CD4-positive, alpha-beta memory T cell (primary cell): ENCODE measurements around the gene SFMBT2. TPM values are rescaled to one million over a fixed set of nuclear protein-coding genes. Genes with fewer than 3 reads are reported as not detected.
"Not testable (repeated sequence)": the region's sequence is repeated elsewhere in the genome, so short reads cannot be mapped to it uniquely, and the experiment has no call there.

Experiments used
- CTCF ChIA-PET: fragments of 350-600 bp; sonication (Branson Sonifier 250); formaldehyde crosslinking; loops from one replicate; lab custom pipeline; 2021; ENCODE audit warnings: inconsistent platforms; ENCODE audit not compliant: partially characterized antibody; lab: Charles Lee
- POLR2A ChIA-PET: fragments of 350-600 bp; sonication (Branson Sonifier 250); formaldehyde crosslinking; loops from one replicate; lab custom pipeline; 2021; ENCODE audit not compliant: partially characterized antibody; lab: Charles Lee
- DNase-seq, 5 donors: peaks; one replicate each; pipeline versions ENCODE4 v3.0.0 to v3.0.0-alpha.2; 2020 to 2022; ENCODE audit warnings: mixed read lengths in 1 of 5
- H3K27ac ChIP-seq: one replicate; pipeline ENCODE4 v1.7.0; 2013; ENCODE audit warnings: low read depth, low read length
- H3K27me3 ChIP-seq: 2 replicates; pipeline ENCODE4 v1.7.0; 2013; ENCODE audit warnings: mild to moderate bottlenecking, low read length, moderate library complexity; ENCODE audit not compliant: insufficient read depth
- H3K36me3 ChIP-seq: 2 replicates; pipeline ENCODE4 v1.7.0; 2013; ENCODE audit warnings: mild to moderate bottlenecking, low read length, moderate library complexity; ENCODE audit not compliant: insufficient read depth
- H3K4me1 ChIP-seq: 2 replicates; pipeline ENCODE4 v1.7.0; 2013; ENCODE audit warnings: mild to moderate bottlenecking, low read length, moderate library complexity; ENCODE audit not compliant: insufficient read depth
- H3K4me3 ChIP-seq, 2 donors: one replicate each; pipeline ENCODE4 v1.7.0; 2013; ENCODE audit warnings: low read length in 2 of 2, mild to moderate bottlenecking in 1 of 2
- H3K9me3 ChIP-seq, 2 donors: one replicate each; pipeline ENCODE4 v1.7.0; 2013; ENCODE audit warnings: low read length in 2 of 2, control low read depth in 1 of 2; ENCODE audit not compliant: control insufficient read depth in 1 of 2
- H3K27ac Mint-ChIP-seq, 7 donors: one replicate each; pipeline ENCODE4 v1.8.0; 2020 to 2021; ENCODE audit warnings: mixed read lengths in 7 of 7, mild to moderate bottlenecking in 6 of 7, inconsistent platforms in 3 of 7, moderate library complexity in 3 of 7
- H3K27me3 Mint-ChIP-seq, 2 donors: one replicate each; pipeline ENCODE4 v1.8.0; 2020 to 2021; ENCODE audit warnings: mixed read lengths in 2 of 2
- H3K36me3 Mint-ChIP-seq, 2 donors: one replicate each; pipeline ENCODE4 v1.8.0; 2020 to 2021; ENCODE audit warnings: mixed read lengths in 2 of 2, inconsistent platforms in 1 of 2, mild to moderate bottlenecking in 1 of 2
- H3K4me1 Mint-ChIP-seq, 4 donors: one replicate each; pipeline ENCODE4 v1.8.0; 2020 to 2021; ENCODE audit warnings: mixed read lengths in 4 of 4, mild to moderate bottlenecking in 1 of 4
- H3K4me3 Mint-ChIP-seq, 8 donors: one replicate each; pipeline ENCODE4 v1.8.0; 2020 to 2021; ENCODE audit warnings: mixed read lengths in 8 of 8, mild to moderate bottlenecking in 7 of 8, moderate library complexity in 6 of 8, inconsistent platforms in 3 of 8
- H3K9me3 Mint-ChIP-seq, 8 donors: one replicate each; pipeline ENCODE4 v1.8.0; 2020 to 2021; ENCODE audit warnings: mixed read lengths in 8 of 8, mild to moderate bottlenecking in 5 of 8, inconsistent platforms in 3 of 8, moderate library complexity in 1 of 8
- intact Hi-C: fragments of 100-400 bp; cut with micrococcal nuclease; formaldehyde crosslinking; loops from one replicate; pipeline ENCODE4 v1.15.1; 2023
- polyA plus RNA-seq, 2 donors: library from polyadenylated mRNA; unstranded; fragments of 300-500 nt; fragmentation: Illumina TruSeq; gene quantifications; one replicate each; pipeline ENCODE4 v1.2.3, GENCODE V29; 2021
- total RNA-seq, 2 experiments: library from RNA; stranded (reverse); gene quantifications; one replicate each; pipeline ENCODE4 v1.2.3, GENCODE V29; 2021

The SFMBT2 gene
- total and polyA plus RNA-seq, 4 experiments from 2014 or later: 1.7 to 22.3 (median 11.7) TPM

DNA sequence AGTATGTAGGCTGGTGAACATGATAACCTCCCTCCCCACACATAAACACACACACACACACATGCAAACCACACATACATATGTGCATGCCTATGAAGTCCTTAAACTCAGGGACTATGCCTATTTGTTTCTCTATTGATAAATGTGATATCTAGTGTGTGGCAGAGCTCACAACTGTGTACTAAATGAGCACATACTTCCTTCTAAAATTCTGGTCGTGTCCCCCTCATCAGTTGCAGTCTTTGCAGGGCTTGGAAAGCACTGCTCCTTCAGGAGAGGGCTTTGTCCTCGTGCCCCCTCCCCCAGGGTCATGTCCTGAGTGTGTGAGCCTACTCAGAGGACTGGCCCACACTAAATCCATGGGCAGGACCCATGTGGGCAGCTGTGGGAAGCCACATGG lies 94.0 kb downstream of the SFMBT2 start:
- ChIA-PET POLR2A (no interaction called here), CTCF (no interaction called here)
- intact Hi-C loops: no loop called here
- Mint-ChIP-seq H3K4me3 (peak overlapping the region in 2 of 8 donors; percentile 10 to 22), H3K36me3 (peaks cover 13 to 15% of the 10 kb centered on the region in 2 donors), H3K27ac (no peak overlapping the region), H3K4me1 (peaks cover 43 to 78% (median 58%) of the 10 kb centered on the region in 4 donors), H3K27me3 (no peaks in the 10 kb centered on the region), H3K9me3 (peaks cover 0 to 3% (median 0%) of the 10 kb centered on the region in 8 donors)
- H3K27ac ChIP-seq: no peak overlapping the region
- no peaks in the 10 kb centered on the region for H3K27me3 ChIP-seq
- no peaks in the 10 kb centered on the region for H3K9me3 ChIP-seq
- DNase-seq: no peak
- no peak overlapping the region for H3K4me3 ChIP-seq
- H3K36me3 ChIP-seq: no peaks in the 10 kb centered on the region
- H3K4me1 ChIP-seq: peaks cover 34% of the 10 kb centered on the region

DNA sequence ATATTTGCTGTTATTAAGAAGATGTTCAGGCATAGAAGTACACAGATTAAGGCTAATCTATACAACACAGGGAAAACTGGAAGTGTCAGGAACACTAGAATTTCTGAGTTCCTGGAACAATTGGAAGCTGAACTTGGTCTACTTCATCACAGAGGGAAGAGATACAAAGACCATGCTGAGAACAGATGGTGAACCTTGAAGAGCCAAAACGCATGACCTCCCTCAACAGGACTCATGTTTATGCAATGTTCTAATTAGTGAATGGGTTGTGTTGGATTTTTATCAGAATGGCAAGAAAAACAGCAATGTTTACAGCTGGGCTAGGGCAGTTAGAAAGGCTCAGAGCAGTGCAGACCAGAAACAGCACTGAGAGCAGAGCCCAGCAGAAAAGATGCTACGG lies 94.9 kb downstream of the SFMBT2 start:
- intact Hi-C loops: no loop called here
- H3K36me3 Mint-ChIP-seq: peaks cover 13 to 15% of the 10 kb centered on the region in 2 donors
- Histone ChIP-seq H3K27ac (no peak overlapping the region), H3K9me3 (no peaks in the 10 kb centered on the region), H3K4me3 (no peak overlapping the region), H3K4me1 (peaks cover 34% of the 10 kb centered on the region), H3K36me3 (no peaks in the 10 kb centered on the region), H3K27me3 (no peaks in the 10 kb centered on the region)
- no peaks in the 10 kb centered on the region for H3K27me3 Mint-ChIP-seq
- H3K27ac Mint-ChIP-seq: peak overlapping the region in 2 of 7 donors; percentile 4 to 13
- ChIA-PET POLR2A (no interaction called here), CTCF (no interaction called here)
- peak overlapping the region in 2 of 8 donors; percentile 1 to 2 for H3K4me3 Mint-ChIP-seq
- H3K4me1 Mint-ChIP-seq: peaks cover 44 to 83% (median 62%) of the 10 kb centered on the region in 4 donors
- peaks cover 0 to 4% (median 0%) of the 10 kb centered on the region in 8 donors for H3K9me3 Mint-ChIP-seq
- no peak for DNase-seq

DNA sequence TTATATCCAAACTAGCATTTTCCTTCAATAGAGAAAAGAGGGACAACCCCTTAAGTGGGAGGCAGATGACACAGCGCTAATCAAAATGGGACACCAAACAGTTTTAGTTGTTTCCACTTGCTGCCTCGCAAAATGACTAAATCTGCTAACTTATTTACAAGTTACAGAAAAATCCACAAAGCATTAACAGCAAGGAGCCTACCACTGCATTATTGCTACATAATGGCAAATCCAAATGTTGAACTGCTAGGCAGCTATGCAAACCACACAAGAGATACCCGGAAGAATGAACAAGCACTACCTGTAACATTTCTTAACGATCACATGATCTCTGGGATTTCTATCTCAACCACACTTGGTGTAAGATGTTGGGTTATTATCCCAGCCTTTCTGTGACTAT lies 96.7 kb downstream of the SFMBT2 start:
- H3K4me1 Mint-ChIP-seq: peaks cover 35 to 71% (median 48%) of the 10 kb centered on the region in 4 donors
- ChIA-PET CTCF (no interaction called here), POLR2A (no interaction called here)
- no peak overlapping the region for H3K27ac ChIP-seq
- peaks cover 26% of the 10 kb centered on the region for H3K4me1 ChIP-seq
- H3K36me3 ChIP-seq: no peaks in the 10 kb centered on the region
- H3K27ac Mint-ChIP-seq: peak overlapping the region in 1 of 7 donors; percentile 32
- no peak for DNase-seq
- H3K4me3 Mint-ChIP-seq: peak overlapping the region in 1 of 8 donors; percentile 2
- H3K9me3 ChIP-seq: no peaks in the 10 kb centered on the region
- no peaks in the 10 kb centered on the region for H3K27me3 Mint-ChIP-seq
- H3K4me3 ChIP-seq: no peak overlapping the region
- intact Hi-C loops: no loop called here
- H3K9me3 Mint-ChIP-seq: peaks cover 0 to 2% (median 0%) of the 10 kb centered on the region in 8 donors
- H3K36me3 Mint-ChIP-seq: peaks cover 9 to 21% of the 10 kb centered on the region in 2 donors
- H3K27me3 ChIP-seq: no peaks in the 10 kb centered on the region

DNA sequence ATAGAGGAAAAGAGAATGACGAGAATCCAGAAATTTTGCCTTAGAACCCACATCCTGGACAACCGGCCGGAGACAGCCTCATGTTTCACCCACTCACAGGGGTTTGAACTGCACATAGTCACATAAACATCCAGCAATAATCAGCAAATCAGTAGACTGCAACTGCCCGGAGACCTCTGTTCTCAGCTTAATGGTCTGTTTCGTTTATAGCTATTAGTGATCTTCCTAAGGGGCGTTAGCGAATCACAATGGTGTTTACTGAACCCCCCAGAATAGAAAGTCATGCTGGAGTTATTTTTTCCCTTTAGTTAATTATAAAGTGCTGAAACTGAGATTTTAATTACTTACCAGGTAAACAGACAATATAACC lies 98.4 kb downstream of the SFMBT2 start:
- Histone ChIP-seq H3K27me3 (no peaks in the 10 kb centered on the region), H3K4me1 (peaks cover 16% of the 10 kb centered on the region), H3K9me3 (no peaks in the 10 kb centered on the region), H3K36me3 (no peaks in the 10 kb centered on the region), H3K4me3 (no peak overlapping the region), H3K27ac (no peak overlapping the region)
- no peak overlapping the region for H3K4me3 Mint-ChIP-seq
- H3K27me3 Mint-ChIP-seq: no peaks in the 10 kb centered on the region
- ChIA-PET POLR2A (no interaction called here), CTCF (no interaction called here)
- peaks cover 6 to 28% of the 10 kb centered on the region in 2 donors for H3K36me3 Mint-ChIP-seq
- intact Hi-C loops: no loop called here
- DNase-seq: no peak
- peaks cover 24 to 63% (median 33%) of the 10 kb centered on the region in 4 donors for H3K4me1 Mint-ChIP-seq
- peaks cover 0 to 3% (median 0%) of the 10 kb centered on the region in 8 donors for H3K9me3 Mint-ChIP-seq
- H3K27ac Mint-ChIP-seq: peak overlapping the region in 2 of 7 donors; percentile 19 to 24

DNA sequence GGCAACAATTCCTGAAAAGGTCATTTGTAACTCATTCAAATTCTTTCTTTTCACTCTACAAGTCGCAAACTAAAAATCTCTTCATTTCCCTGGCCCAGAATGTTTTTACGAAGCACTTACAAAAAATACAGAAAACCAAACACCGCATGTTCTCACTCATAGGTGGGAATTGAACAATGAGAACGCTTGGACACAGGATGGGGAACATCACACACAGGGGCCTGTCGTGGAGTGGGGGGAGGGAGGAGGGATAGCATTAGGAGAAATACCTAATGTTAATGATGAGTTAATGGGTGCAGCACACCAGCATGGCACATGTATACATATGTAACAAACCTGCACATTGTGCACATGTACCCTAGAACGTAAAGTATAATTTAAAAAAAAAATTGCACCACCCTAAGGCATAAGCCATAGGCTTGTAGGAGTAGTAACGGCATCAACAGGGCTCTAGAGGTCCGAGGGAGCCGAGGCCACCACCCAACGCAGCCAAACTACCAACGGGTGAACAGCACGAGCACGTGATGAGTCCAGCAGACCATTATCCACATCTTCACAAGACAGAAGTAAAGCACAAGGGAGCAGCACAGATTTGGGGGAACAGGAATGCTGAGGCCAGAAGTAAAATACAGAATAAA lies 98.9 kb downstream of the SFMBT2 start:
- peaks cover 16% of the 10 kb centered on the region for H3K4me1 ChIP-seq
- H3K27me3 ChIP-seq, H3K9me3 ChIP-seq, H3K36me3 ChIP-seq, intact Hi-C loops, H3K27ac ChIP-seq, H3K4me3 ChIP-seq, H3K27me3 Mint-ChIP-seq, H3K9me3 Mint-ChIP-seq, POLR2A ChIA-PET, CTCF ChIA-PET, H3K4me3 Mint-ChIP-seq, DNase-seq: not testable (repeated sequence)
- Mint-ChIP-seq H3K27ac (peak overlapping the region in 1 of 7 donors; percentile 19), H3K36me3 (peaks cover 6 to 28% of the 10 kb centered on the region in 2 donors), H3K4me1 (peaks cover 28 to 66% (median 34%) of the 10 kb centered on the region in 4 donors)

DNA sequence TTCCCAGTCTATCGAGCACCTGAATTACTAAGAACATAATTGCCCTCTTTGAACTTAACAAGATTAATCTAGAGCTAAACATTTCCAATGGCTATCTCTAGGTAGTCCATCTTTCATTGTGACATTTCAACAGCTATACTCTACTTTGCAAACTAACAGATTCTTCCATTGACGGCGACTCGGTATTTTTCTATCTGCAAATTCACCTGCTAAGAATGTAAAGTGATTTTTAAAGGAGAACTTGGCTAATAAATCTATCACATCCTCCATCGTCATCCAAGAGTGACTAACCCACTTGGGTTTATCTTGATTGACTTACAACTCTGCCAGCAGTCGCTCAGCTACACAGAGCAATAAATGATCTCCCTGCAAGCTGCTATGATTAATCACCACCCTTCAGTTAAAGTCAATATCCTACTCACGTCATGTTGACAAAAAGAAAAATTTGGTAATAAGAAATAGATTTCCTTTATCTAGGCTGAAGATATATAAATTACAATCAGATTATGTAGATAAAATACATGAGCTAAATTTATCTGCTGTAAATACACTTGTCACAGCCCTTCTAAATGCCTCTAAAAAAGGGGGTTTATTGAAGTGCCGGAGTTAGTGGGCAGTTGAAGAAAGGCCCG lies 99.5 kb downstream of the SFMBT2 start:
- H3K9me3 ChIP-seq: no peaks in the 10 kb centered on the region
- H3K4me1 Mint-ChIP-seq: peaks cover 28 to 60% (median 31%) of the 10 kb centered on the region in 4 donors
- intact Hi-C loops: no loop called here
- no peak overlapping the region for H3K27ac Mint-ChIP-seq
- ChIA-PET CTCF (no interaction called here), POLR2A (no interaction called here)
- peaks cover 16% of the 10 kb centered on the region for H3K4me1 ChIP-seq
- no peaks in the 10 kb centered on the region for H3K27me3 Mint-ChIP-seq
- no peaks in the 10 kb centered on the region for H3K27me3 ChIP-seq
- no peak overlapping the region for H3K4me3 ChIP-seq
- H3K36me3 Mint-ChIP-seq: peaks cover 6 to 28% of the 10 kb centered on the region in 2 donors
- no peak overlapping the region for H3K4me3 Mint-ChIP-seq
- no peaks in the 10 kb centered on the region for H3K36me3 ChIP-seq
- H3K27ac ChIP-seq: no peak overlapping the region
- DNase-seq: no peak
- H3K9me3 Mint-ChIP-seq: peaks cover 0 to 3% (median 0%) of the 10 kb centered on the region in 8 donors

DNA sequence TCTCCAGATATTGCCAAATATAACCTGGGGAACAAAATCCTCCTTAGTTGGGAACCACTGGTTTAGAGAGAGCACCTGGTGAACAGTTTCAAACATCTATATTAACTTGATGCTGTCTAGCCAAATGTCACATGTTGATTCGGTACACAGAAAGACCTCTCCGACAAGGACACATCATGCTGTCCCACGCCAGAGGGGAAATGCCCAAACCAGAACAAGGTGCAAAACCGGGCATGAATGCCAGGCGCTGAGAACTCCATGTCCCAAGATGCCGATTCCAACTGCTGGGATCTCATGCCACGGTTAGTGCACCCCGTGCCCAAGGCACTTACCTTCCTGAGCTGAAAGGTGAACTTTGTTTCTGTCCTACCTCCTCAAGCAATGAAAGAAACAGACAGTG lies 100.8 kb downstream of the SFMBT2 start:
- intact Hi-C loops: no loop called here
- no peak overlapping the region for H3K27ac ChIP-seq
- POLR2A ChIA-PET: no interaction called here
- H3K36me3 ChIP-seq: no peaks in the 10 kb centered on the region
- H3K27me3 ChIP-seq: no peaks in the 10 kb centered on the region
- H3K27ac Mint-ChIP-seq: no peak overlapping the region
- H3K4me1 ChIP-seq: peaks cover 13% of the 10 kb centered on the region
- peaks cover 3 to 22% of the 10 kb centered on the region in 2 donors for H3K36me3 Mint-ChIP-seq
- H3K4me3 Mint-ChIP-seq: no peak overlapping the region
- no peak overlapping the region for H3K4me3 ChIP-seq
- H3K4me1 Mint-ChIP-seq: peaks cover 18 to 47% (median 20%) of the 10 kb centered on the region in 4 donors
- no peaks in the 10 kb centered on the region for H3K9me3 ChIP-seq
- no peak for DNase-seq
- no peaks in the 10 kb centered on the region for H3K27me3 Mint-ChIP-seq
- CTCF ChIA-PET: no interaction called here
- H3K9me3 Mint-ChIP-seq: peaks cover 0 to 3% (median 0%) of the 10 kb centered on the region in 8 donors
